Measurements from ENCODE around the gene KRT31.
"Not testable (repeated sequence)": the region's sequence is repeated elsewhere in the genome, so short reads cannot be mapped to it uniquely, and the experiment has no call there.

The KRT31 gene

DNA sequence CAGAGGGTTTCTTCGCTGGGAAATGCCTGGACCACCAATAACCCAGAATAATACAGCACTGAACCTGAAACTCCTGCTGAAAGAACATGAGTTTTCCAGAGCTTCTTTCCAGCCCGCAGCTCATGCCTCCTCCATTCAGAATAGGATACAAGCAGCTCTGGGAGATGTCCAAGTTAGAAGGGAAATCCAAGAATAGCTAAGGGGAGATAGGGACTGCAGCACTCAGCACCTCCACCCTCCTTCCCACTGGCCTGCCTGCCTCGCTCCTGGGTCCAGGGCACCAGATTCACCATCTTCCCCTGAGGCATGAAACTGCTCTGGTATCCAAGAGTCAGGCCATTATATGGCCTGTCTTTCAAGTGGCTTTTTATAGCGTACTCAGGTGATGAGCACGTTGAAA, 4.1 kb downstream of the KRT31 start:
- no peak for DNase-seq
- Histone ChIP-seq H3K4me1 (ENCODE audit: control insufficient read depth, insufficient read depth, low read length, poor library complexity, severe bottlenecking) (no peaks in the 10 kb centered on the region), H3K9me3 (ENCODE audit: control insufficient read depth, low read length) (no peaks in the 10 kb centered on the region), H3K27ac (ENCODE audit: insufficient read depth, low read length, poor library complexity, severe bottlenecking) (no peak overlapping the region), H3K27me3 (replicated peaks; ENCODE audit: control insufficient read depth, insufficient read depth, low read length, poor library complexity, severe bottlenecking) (no peaks in the 10 kb centered on the region), H3K4me3 (ENCODE audit: insufficient read depth, low read depth, low read length, poor library complexity, severe bottlenecking) (no peak overlapping the region), H3K36me3 (ENCODE audit: control insufficient read depth, insufficient read depth, low read length) (no peaks in the 10 kb centered on the region)

DNA sequence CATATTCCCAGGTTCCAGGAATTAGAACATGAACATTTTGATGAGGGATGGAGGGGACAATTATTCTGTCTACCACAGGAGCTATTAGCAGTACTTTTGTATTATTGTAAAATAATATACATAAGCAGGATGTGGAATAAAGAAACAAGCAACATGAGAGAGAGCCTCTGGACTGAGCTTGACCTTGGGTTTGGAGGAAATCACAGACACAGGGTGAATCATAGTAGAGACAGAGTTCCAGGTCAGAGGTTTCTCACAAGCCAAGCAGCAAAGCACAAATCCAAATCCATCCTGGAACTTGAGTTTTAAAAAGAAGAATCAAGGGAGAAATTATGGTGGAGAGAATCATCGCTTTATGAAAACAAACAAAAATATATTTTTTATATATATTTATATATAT, 5.1 kb downstream of the KRT31 start:
- no peak overlapping the region for H3K4me3 ChIP-seq (ENCODE audit: insufficient read depth, low read depth, low read length, poor library complexity, severe bottlenecking)
- DNase-seq: no peak
- no peaks in the 10 kb centered on the region for H3K36me3 ChIP-seq (ENCODE audit: control insufficient read depth, insufficient read depth, low read length)
- no peaks in the 10 kb centered on the region for H3K9me3 ChIP-seq (ENCODE audit: control insufficient read depth, low read length)
- no peaks in the 10 kb centered on the region for H3K4me1 ChIP-seq (ENCODE audit: control insufficient read depth, insufficient read depth, low read length, poor library complexity, severe bottlenecking)
- no peaks in the 10 kb centered on the region for H3K27me3 ChIP-seq (replicated peaks; ENCODE audit: control insufficient read depth, insufficient read depth, low read length, poor library complexity, severe bottlenecking)
- no peak overlapping the region for H3K27ac ChIP-seq (ENCODE audit: insufficient read depth, low read length, poor library complexity, severe bottlenecking)

DNA sequence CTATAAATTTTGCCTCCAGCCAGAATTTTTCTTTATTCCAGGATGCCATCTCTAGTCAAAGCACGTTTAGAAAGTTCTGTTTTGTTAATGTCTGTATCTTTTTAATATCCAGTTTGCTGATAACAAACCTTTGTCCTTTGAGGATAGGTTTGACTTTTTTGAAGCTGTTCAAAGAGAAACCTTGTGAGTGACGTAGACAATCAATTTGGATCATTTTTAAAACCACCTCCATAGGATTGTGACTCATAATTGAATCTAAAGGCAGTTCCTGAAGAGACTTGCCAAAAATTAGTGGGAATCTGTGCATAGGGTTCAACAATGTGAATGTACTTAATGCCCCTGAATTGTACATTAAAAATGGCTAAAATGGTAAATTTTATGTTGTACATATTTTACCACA, 5.9 kb downstream of the KRT31 start:
- H3K27ac ChIP-seq (ENCODE audit: insufficient read depth, low read length, poor library complexity, severe bottlenecking): no peak overlapping the region

DNA sequence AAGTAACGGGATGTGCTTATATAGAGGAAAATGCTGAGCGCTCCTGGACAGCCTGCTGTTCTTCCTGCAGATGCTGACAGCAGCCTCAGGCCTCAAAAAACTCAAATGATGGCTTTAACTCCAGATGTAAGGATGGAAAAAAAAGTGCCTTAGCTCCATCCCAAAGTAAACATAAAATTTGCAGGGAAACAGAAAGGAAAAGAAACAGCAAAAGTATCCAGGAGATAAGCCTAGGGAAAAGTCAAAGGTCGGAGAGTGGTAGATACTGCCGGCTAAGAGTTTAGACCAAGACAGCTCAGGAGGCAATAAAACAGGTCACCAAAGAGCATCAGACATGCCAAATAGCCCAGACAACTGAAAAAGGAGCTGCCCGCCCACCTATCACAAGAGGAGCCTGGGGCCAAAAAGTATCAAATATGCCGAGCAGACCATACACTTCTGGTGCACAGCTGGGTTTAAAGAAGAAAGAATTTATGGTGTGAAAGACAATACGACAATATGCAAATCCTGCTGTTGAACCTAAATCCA, 6.9 kb downstream of the KRT31 start:
- H3K4me3 ChIP-seq (ENCODE audit: insufficient read depth, low read depth, low read length, poor library complexity, severe bottlenecking): no peak overlapping the region
- no peaks in the 10 kb centered on the region for H3K4me1 ChIP-seq (ENCODE audit: control insufficient read depth, insufficient read depth, low read length, poor library complexity, severe bottlenecking)
- no peaks in the 10 kb centered on the region for H3K36me3 ChIP-seq (ENCODE audit: control insufficient read depth, insufficient read depth, low read length)
- H3K27ac ChIP-seq (ENCODE audit: insufficient read depth, low read length, poor library complexity, severe bottlenecking): no peak overlapping the region
- no peaks in the 10 kb centered on the region for H3K9me3 ChIP-seq (ENCODE audit: control insufficient read depth, low read length)
- no peak for DNase-seq
- H3K27me3 ChIP-seq (replicated peaks; ENCODE audit: control insufficient read depth, insufficient read depth, low read length, poor library complexity, severe bottlenecking): no peaks in the 10 kb centered on the region

More for the DNA sequence above, 5.9 kb downstream of the KRT31 start:
- no peak for DNase-seq
- Histone ChIP-seq H3K36me3 (ENCODE audit: control insufficient read depth, insufficient read depth, low read length) (no peaks in the 10 kb centered on the region), H3K4me3 (ENCODE audit: insufficient read depth, low read depth, low read length, poor library complexity, severe bottlenecking) (no peak overlapping the region), H3K4me1 (ENCODE audit: control insufficient read depth, insufficient read depth, low read length, poor library complexity, severe bottlenecking) (no peaks in the 10 kb centered on the region), H3K9me3 (ENCODE audit: control insufficient read depth, low read length) (no peaks in the 10 kb centered on the region), H3K27me3 (replicated peaks; ENCODE audit: control insufficient read depth, insufficient read depth, low read length, poor library complexity, severe bottlenecking) (no peaks in the 10 kb centered on the region)

DNA sequence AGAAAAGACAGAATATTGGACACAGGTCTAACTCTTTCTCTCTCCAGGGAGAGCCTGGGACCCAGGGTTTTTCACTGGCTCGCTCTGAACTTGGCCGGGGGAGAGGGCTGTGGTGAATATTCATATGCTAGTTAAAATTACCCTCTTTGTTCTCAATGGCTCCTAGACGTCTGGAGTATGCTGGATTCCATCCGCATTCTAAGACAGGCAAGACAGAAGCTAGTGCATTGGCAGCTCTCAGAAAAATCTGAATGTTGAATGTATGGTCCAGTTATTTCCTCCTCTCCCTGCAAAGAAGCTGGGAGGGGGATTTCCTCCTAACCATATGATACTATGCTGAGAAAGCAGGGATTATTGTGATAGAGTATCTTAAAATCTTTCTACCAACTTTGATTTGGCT, 9.7 kb downstream of the KRT31 start:
- no peaks in the 10 kb centered on the region for H3K27me3 ChIP-seq (replicated peaks; ENCODE audit: control insufficient read depth, insufficient read depth, low read length, poor library complexity, severe bottlenecking)
- no peak for DNase-seq
- no peak overlapping the region for H3K4me3 ChIP-seq (ENCODE audit: insufficient read depth, low read depth, low read length, poor library complexity, severe bottlenecking)
- no peak overlapping the region for H3K27ac ChIP-seq (ENCODE audit: insufficient read depth, low read length, poor library complexity, severe bottlenecking)
- H3K9me3 ChIP-seq (ENCODE audit: control insufficient read depth, low read length): no peaks in the 10 kb centered on the region
- no peaks in the 10 kb centered on the region for H3K4me1 ChIP-seq (ENCODE audit: control insufficient read depth, insufficient read depth, low read length, poor library complexity, severe bottlenecking)
- H3K36me3 ChIP-seq (ENCODE audit: control insufficient read depth, insufficient read depth, low read length): no peaks in the 10 kb centered on the region

DNA sequence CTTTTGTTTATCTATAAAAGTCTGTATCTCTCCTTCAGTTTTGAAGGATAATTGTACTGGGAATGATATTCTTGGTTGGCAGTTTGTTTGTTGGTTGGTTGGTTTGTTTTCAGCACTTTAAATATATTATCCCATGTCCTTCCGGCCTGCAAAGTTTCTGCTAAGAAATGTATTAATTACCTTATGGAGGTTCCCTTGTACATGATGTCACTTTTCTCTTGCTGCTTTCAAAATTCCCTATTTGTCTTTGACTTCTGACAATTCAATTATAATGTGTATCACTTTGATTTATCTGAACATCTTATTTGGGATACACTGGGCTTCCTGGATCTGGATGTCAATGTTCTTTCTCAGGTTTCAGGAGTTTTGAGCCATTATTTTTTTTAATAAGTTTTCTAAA, 11.2 kb downstream of the KRT31 start:
- Histone ChIP-seq H3K4me3 (ENCODE audit: insufficient read depth, low read depth, low read length, poor library complexity, severe bottlenecking) (no peak overlapping the region), H3K9me3 (ENCODE audit: control insufficient read depth, low read length) (no peaks in the 10 kb centered on the region), H3K27ac (ENCODE audit: insufficient read depth, low read length, poor library complexity, severe bottlenecking) (no peak overlapping the region), H3K4me1 (ENCODE audit: control insufficient read depth, insufficient read depth, low read length, poor library complexity, severe bottlenecking) (no peaks in the 10 kb centered on the region), H3K36me3 (ENCODE audit: control insufficient read depth, insufficient read depth, low read length) (no peaks in the 10 kb centered on the region), H3K27me3 (replicated peaks; ENCODE audit: control insufficient read depth, insufficient read depth, low read length, poor library complexity, severe bottlenecking) (no peaks in the 10 kb centered on the region)
- no peak for DNase-seq

DNA sequence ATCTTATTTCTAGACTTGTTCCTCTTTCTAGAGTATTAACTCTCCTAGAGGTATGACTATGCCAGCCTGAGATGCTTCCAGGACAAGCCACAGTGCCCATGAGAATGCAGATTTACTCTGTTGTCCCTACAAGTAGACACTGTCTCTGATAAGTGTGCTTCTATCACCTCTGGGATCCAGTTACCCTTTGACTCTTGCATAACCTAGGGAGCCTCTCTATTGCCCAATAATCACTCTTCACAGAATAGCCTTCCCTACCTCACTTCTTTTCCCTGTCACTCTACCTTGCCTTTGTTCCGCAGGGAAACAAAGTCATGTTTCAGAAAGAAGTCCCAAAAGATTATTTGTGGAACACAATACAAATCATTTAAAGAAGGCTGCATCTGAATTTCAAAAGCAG, 13.7 kb downstream of the KRT31 start:
- Histone ChIP-seq H3K9me3 (ENCODE audit: control insufficient read depth, low read length) (no peaks in the 10 kb centered on the region), H3K36me3 (ENCODE audit: control insufficient read depth, insufficient read depth, low read length) (no peaks in the 10 kb centered on the region), H3K4me1 (ENCODE audit: control insufficient read depth, insufficient read depth, low read length, poor library complexity, severe bottlenecking) (no peaks in the 10 kb centered on the region), H3K4me3 (ENCODE audit: insufficient read depth, low read depth, low read length, poor library complexity, severe bottlenecking) (no peak overlapping the region), H3K27ac (ENCODE audit: insufficient read depth, low read length, poor library complexity, severe bottlenecking) (no peak overlapping the region), H3K27me3 (replicated peaks; ENCODE audit: control insufficient read depth, insufficient read depth, low read length, poor library complexity, severe bottlenecking) (no peaks in the 10 kb centered on the region)
- DNase-seq: no peak

DNA sequence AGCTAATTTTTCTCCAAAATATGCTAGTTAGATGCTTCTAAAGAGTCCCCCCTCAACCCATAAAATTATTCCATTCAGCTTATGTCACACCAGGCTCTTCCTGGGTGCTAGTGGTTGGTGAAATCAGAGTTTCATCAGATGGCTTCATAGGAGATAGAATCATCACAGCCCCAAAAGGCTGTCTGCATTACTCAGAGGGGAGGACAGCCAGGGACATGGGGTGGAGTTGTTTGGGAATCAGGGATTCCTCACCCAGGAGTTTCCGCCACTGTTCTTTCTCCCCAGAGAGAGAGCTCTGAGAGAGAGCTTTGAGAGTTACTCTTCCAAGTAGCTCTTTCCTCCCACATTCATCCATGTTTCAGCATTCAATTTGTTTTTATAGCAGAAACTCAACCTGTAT, 15.0 kb downstream of the KRT31 start:
- no peak for DNase-seq
- no peaks in the 10 kb centered on the region for H3K27me3 ChIP-seq (replicated peaks; ENCODE audit: control insufficient read depth, insufficient read depth, low read length, poor library complexity, severe bottlenecking)
- H3K9me3 ChIP-seq (ENCODE audit: control insufficient read depth, low read length): no peaks in the 10 kb centered on the region
- H3K27ac ChIP-seq (ENCODE audit: insufficient read depth, low read length, poor library complexity, severe bottlenecking): no peak overlapping the region
- H3K4me1 ChIP-seq (ENCODE audit: control insufficient read depth, insufficient read depth, low read length, poor library complexity, severe bottlenecking): no peaks in the 10 kb centered on the region
- no peak overlapping the region for H3K4me3 ChIP-seq (ENCODE audit: insufficient read depth, low read depth, low read length, poor library complexity, severe bottlenecking)
- no peaks in the 10 kb centered on the region for H3K36me3 ChIP-seq (ENCODE audit: control insufficient read depth, insufficient read depth, low read length)

DNA sequence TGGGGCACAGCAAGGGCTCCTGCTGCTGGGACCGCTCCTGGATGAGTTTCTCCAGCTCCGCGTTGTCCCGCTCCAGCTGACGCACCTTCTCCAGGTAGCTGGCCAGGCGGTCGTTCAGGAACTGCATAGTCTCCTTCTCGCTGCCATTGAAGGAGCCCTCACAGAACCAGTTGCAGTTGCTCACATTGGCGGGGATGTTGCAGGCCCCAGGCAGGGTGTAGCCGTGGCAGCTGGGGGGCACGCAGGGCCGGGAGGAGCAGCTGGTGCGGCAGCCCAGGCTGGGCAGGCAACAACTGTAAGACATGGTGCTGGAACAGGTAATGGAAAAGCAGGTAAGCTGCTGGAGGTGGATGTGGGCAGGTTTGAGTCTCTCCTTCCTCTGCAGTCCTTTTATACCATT, 15.5 kb downstream of the KRT31 start, which contains the start of gene KRT34:
Gene KRT34, minus strand, starts transcription at position 364 of the 400 bp plus-strand sequence. Its CDS starts 60 bp downstream, at position 304.
- not testable (repeated sequence) for H3K36me3 ChIP-seq (ENCODE audit: control insufficient read depth, insufficient read depth, low read length); H3K4me1 ChIP-seq (ENCODE audit: control insufficient read depth, insufficient read depth, low read length, poor library complexity, severe bottlenecking); H3K4me3 ChIP-seq (ENCODE audit: insufficient read depth, low read depth, low read length, poor library complexity, severe bottlenecking); H3K27ac ChIP-seq (ENCODE audit: insufficient read depth, low read length, poor library complexity, severe bottlenecking); H3K27me3 ChIP-seq (replicated peaks; ENCODE audit: control insufficient read depth, insufficient read depth, low read length, poor library complexity, severe bottlenecking); DNase-seq; H3K9me3 ChIP-seq (ENCODE audit: control insufficient read depth, low read length)

DNA sequence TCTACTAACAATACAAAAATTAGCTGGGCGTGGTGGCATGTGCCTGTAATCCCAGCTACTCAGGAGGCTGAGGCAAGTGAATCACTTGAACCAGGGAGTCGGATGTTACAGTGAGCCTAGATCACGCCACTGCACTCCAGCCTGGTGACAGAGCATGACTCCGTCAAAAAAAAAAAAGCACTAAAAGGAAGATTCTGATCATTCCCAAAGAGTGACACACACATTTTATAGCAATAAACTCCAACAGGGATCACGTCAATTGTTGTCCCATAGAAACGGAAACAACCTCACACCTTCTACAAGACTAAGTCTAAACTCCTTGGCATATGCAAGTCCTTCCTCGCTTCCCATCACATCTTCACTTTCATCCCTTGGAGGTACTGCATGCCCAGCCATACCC, 17.3 kb downstream of the KRT31 start:
- H3K9me3 ChIP-seq (ENCODE audit: control insufficient read depth, low read length); H3K27ac ChIP-seq (ENCODE audit: insufficient read depth, low read length, poor library complexity, severe bottlenecking); H3K27me3 ChIP-seq (replicated peaks; ENCODE audit: control insufficient read depth, insufficient read depth, low read length, poor library complexity, severe bottlenecking); H3K36me3 ChIP-seq (ENCODE audit: control insufficient read depth, insufficient read depth, low read length); H3K4me1 ChIP-seq (ENCODE audit: control insufficient read depth, insufficient read depth, low read length, poor library complexity, severe bottlenecking); H3K4me3 ChIP-seq (ENCODE audit: insufficient read depth, low read depth, low read length, poor library complexity, severe bottlenecking); DNase-seq: not testable (repeated sequence)

DNA sequence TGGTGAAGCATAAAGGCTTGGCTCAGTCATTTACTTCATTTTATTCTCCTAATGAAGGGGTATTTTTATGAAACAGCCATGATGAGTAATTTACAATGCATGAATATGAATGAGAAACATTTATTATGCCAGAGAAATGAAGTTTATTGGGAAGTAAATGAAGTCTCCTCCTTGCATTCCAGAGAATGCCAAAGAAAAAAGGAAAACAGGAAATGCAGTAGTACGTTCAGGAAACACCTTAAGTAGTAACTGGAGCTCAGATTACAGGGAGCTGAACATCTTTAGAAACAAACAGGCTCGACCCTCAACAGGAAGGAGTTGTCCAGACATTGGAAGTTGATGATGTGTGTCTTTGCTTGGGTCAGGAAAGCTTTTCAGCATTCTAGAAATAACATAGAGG, 19.9 kb downstream of the KRT31 start:
- Histone ChIP-seq H3K4me3 (ENCODE audit: insufficient read depth, low read depth, low read length, poor library complexity, severe bottlenecking) (no peak overlapping the region), H3K27ac (ENCODE audit: insufficient read depth, low read length, poor library complexity, severe bottlenecking) (no peak overlapping the region), H3K27me3 (replicated peaks; ENCODE audit: control insufficient read depth, insufficient read depth, low read length, poor library complexity, severe bottlenecking) (no peaks in the 10 kb centered on the region), H3K36me3 (ENCODE audit: control insufficient read depth, insufficient read depth, low read length) (no peaks in the 10 kb centered on the region), H3K4me1 (ENCODE audit: control insufficient read depth, insufficient read depth, low read length, poor library complexity, severe bottlenecking) (no peaks in the 10 kb centered on the region), H3K9me3 (ENCODE audit: control insufficient read depth, low read length) (no peaks in the 10 kb centered on the region)
- no peak for DNase-seq

All from effector memory CD4-positive, alpha-beta T cell (primary cell).